MM.1S (cell line): ENCODE data around the gene MNAT1.

ENCODE experiments used
- DNase-seq: peaks from one replicate; pipeline ENCODE4 v3.0.0-alpha.2; 2015
- H2AFZ ChIP-seq: fragments of 300-600 bp; sonication (generic); 2 replicates; pipeline ENCODE4 v1.6.0; 2016; ENCODE audit warnings: antibody characterized with exemption, low read length
- H3F3A ChIP-seq: fragments of 300-600 bp; sonication (generic); 2 replicates; pipeline ENCODE4 v1.6.1; 2016; ENCODE audit warnings: mild to moderate bottlenecking, antibody characterized with exemption, low read length, moderate library complexity, mixed read lengths; ENCODE audit not compliant: insufficient read depth
- H3K27ac ChIP-seq: fragments of 300-600 bp; sonication (generic); 2 replicates; pipeline ENCODE4 v1.5.1; 2016; ENCODE audit warnings: mild to moderate bottlenecking, low read length
- H3K27me3 ChIP-seq: fragments of 300-600 bp; sonication (generic); replicated peaks from 2 replicates; pipeline ENCODE4 v1.6.0; 2016; ENCODE audit warnings: low read length; ENCODE audit not compliant: insufficient read depth
- H3K36me3 ChIP-seq: fragments of 300-600 bp; sonication (generic); replicated peaks from 2 replicates; pipeline ENCODE4 v1.6.1; 2016; ENCODE audit warnings: mild to moderate bottlenecking, low read length, mixed read lengths; ENCODE audit not compliant: insufficient read depth
- H3K4me1 ChIP-seq: fragments of 300-600 bp; sonication (generic); 2 replicates; pipeline ENCODE4 v1.6.1; 2016; ENCODE audit warnings: low read length, mixed read lengths
- H3K4me2 ChIP-seq: fragments of 300-600 bp; sonication (generic); 2 replicates; pipeline ENCODE4 v1.6.0; 2016; ENCODE audit warnings: low read depth, low read length
- H3K4me3 ChIP-seq: fragments of 300-600 bp; sonication (generic); 2 replicates; pipeline ENCODE4 v1.5.1; 2016; ENCODE audit warnings: low read length, mixed read lengths
- H3K79me2 ChIP-seq: fragments of 300-600 bp; sonication (generic); 2 replicates; pipeline ENCODE4 v1.6.1; 2016; ENCODE audit warnings: mixed run types, low read length, mixed read lengths
- H3K9ac ChIP-seq: fragments of 300-600 bp; sonication (generic); 2 replicates; pipeline ENCODE4 v1.6.1; 2016; ENCODE audit warnings: low read length, mixed read lengths
- H3K9me2 ChIP-seq: fragments of 300-600 bp; sonication (generic); replicated peaks from 2 replicates; pipeline ENCODE4 v1.6.1; 2016; ENCODE audit warnings: mild to moderate bottlenecking, low read length, mixed read lengths; ENCODE audit not compliant: insufficient read depth
- H3K9me3 ChIP-seq: fragments of 300-600 bp; sonication (generic); replicated peaks from 2 replicates; pipeline ENCODE4 v1.6.1; 2016; ENCODE audit warnings: mild to moderate bottlenecking, low read length, mixed read lengths; ENCODE audit not compliant: insufficient read depth
- H4K20me1 ChIP-seq: fragments of 300-600 bp; sonication (generic); 2 replicates; pipeline ENCODE4 v1.6.1; 2016; ENCODE audit warnings: mild to moderate bottlenecking, low read length, moderate library complexity, mixed read lengths; ENCODE audit not compliant: insufficient read depth
- CTCF ChIP-seq: fragments of 300-600 bp; sonication (generic); IDR thresholded peaks from 2 replicates; pipeline ENCODE4 v1.5.1; 2016; ENCODE audit warnings: antibody characterized with exemption, low read length, mixed read lengths
- EZH2 ChIP-seq: fragments of 300-600 bp; sonication (generic); optimal IDR thresholded peaks from 2 replicates; pipeline ENCODE3; 2017; ENCODE audit warnings: low read depth, mild to moderate bottlenecking, antibody characterized with exemption, low read length, mixed read lengths
- EZH2phosphoT487 ChIP-seq: fragments of 300-600 bp; sonication (generic); IDR thresholded peaks from 2 replicates; pipeline ENCODE4 v1.6.1; 2018; ENCODE audit warnings: antibody characterized with exemption, low read length

MNAT1 gene

GRCh38 chr14:60720391-60720790 lies 14.2 kb upstream of the MNAT1 start:
- Histone ChIP-seq H4K20me1 (no peaks in the 10 kb centered on the region), H3K79me2 (no peaks in the 10 kb centered on the region), H2AFZ (no peak overlapping the region), H3K9me2 (no peaks in the 10 kb centered on the region), H3K36me3 (no peaks in the 10 kb centered on the region), H3K4me1 (no peaks in the 10 kb centered on the region), H3K4me2 (no peak overlapping the region), H3F3A (no peaks in the 10 kb centered on the region), H3K9me3 (no peaks in the 10 kb centered on the region), H3K27me3 (no peaks in the 10 kb centered on the region), H3K27ac (no peak overlapping the region), H3K9ac (no peak overlapping the region), H3K4me3 (no peak overlapping the region)
- no peak for DNase-seq
- TF ChIP-seq CTCF (no peak), EZH2phosphoT487 (no peak), EZH2 (no peak)

- Histone ChIP-seq H3K27ac (no peak overlapping the region), H3K79me2 (no peaks in the 10 kb centered on the region), H3K4me1 (no peaks in the 10 kb centered on the region), H3K4me2 (no peak overlapping the region), H3K9me2 (no peaks in the 10 kb centered on the region), H3K4me3 (no peak overlapping the region), H3K27me3 (no peaks in the 10 kb centered on the region), H3F3A (no peaks in the 10 kb centered on the region), H3K9me3 (no peaks in the 10 kb centered on the region), H4K20me1 (no peaks in the 10 kb centered on the region), H3K9ac (no peak overlapping the region), H3K36me3 (no peaks in the 10 kb centered on the region), H2AFZ (no peak overlapping the region)
- DNase-seq, result no peak
- TF ChIP-seq EZH2 (no peak), EZH2phosphoT487 (no peak), CTCF (no peak)
These were observed 13.6 kb upstream of the MNAT1 start for GRCh38 chr14:60720962-60721325.

GRCh38 chr14:60721326-60722106 lies 13.0 kb upstream of the MNAT1 start:
- Histone ChIP-seq H2AFZ (no peak overlapping the region), H3K27ac (no peak overlapping the region), H3K9ac (no peak overlapping the region), H3F3A (no peaks in the 10 kb centered on the region), H3K36me3 (no peaks in the 10 kb centered on the region), H3K4me2 (peak overlapping the region; percentile 57), H3K27me3 (no peaks in the 10 kb centered on the region), H4K20me1 (no peaks in the 10 kb centered on the region), H3K9me2 (no peaks in the 10 kb centered on the region), H3K9me3 (no peaks in the 10 kb centered on the region), H3K4me1 (no peaks in the 10 kb centered on the region), H3K79me2 (no peaks in the 10 kb centered on the region), H3K4me3 (peak overlapping the region; percentile 76; the same call in 1 of the 2 replicates)
- no peak for DNase-seq
- TF ChIP-seq EZH2phosphoT487 (no peak), CTCF (no peak)
